Measurements from ENCODE around the gene PRG3. TPM values are rescaled to one million over a fixed set of nuclear protein-coding genes. Genes with fewer than 3 reads are reported as not detected.
A peak's percentile ranks its signal among the peaks of the same experiment; 100 is the strongest.

Gene PRG3
- total and polyA plus RNA-seq, 9 of the 15 experiments (the other 6 are each of a cell fraction or from before 2014, with no cell fraction given): 0.18 to 0.55 (median 0.38) TPM; not detected in 6

DNA sequence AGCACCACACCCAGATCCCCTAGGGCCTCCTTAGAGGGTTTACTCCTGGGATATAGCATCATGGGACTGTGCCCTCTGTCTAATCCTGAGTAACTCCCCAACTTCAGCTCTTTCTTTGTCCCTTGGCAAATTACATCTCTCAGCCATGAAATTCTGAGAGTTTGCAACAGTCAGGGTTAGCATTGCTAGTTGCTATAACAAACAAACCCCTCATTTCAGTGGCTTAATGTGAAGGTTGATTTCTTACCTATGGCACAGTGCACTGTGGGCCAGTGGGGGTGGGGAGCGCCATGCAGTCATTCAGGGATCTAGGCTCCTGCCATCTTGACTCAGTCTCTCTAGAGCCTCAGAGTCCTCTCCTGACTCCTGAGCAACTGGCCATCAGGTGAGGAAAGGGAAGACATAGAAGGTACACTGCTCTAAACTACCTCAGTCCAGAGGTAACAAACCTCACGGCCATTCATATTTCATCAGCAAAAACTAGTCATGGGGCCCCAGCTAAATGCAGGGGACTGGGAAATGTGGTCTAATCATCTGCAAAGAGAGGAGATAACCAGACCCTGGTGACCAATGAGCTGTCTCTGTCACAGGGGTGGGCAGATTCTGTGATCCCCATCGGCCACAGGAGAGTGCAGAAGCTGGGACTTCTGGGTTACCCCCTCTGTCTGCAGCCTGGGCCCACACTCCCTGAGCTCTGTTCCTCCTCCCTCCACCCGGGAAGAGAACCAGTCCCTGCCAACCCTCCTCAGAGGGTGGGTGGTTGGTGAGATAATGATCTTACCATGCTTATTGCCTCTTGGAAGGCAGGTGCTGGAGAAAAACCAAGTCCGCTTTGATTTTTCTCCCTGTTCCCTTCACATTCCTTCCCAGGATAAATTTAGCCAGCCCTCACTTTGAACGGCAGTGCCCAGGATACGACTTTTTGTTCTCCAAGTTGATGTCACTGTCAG is 17.5 kb downstream of the PRG3 start:
- no peak overlapping the region for H3K27ac ChIP-seq (ENCODE audit: extremely low read depth, low read depth, low read length)
- no peak for TF ChIP-seq THAP12 (CRISPR knock-in tag; IDR thresholded peaks at IDR 0.05)
- TF ChIP-seq RBM15 (IDR thresholded peaks at IDR 0.05; ENCODE audit: insufficient read depth, low read length): no peak
- TF ChIP-seq, protein P1, sequence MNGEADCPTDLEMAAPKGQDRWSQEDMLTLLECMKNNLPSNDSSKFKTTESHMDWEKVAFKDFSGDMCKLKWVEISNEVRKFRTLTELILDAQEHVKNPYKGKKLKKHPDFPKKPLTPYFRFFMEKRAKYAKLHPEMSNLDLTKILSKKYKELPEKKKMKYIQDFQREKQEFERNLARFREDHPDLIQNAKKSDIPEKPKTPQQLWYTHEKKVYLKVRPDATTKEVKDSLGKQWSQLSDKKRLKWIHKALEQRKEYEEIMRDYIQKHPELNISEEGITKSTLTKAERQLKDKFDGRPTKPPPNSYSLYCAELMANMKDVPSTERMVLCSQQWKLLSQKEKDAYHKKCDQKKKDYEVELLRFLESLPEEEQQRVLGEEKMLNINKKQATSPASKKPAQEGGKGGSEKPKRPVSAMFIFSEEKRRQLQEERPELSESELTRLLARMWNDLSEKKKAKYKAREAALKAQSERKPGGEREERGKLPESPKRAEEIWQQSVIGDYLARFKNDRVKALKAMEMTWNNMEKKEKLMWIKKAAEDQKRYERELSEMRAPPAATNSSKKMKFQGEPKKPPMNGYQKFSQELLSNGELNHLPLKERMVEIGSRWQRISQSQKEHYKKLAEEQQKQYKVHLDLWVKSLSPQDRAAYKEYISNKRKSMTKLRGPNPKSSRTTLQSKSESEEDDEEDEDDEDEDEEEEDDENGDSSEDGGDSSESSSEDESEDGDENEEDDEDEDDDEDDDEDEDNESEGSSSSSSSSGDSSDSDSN (IDR thresholded peaks at IDR 0.05; ENCODE audit: borderline replicate concordance in 1 of 2, low read depth in 2 of 2, low read length in 2 of 2): no peak
- TF ChIP-seq NFYB (IDR thresholded peaks at IDR 0.05; ENCODE audit: extremely low read depth, insufficient read length): peak; percentile 27
- TF ChIP-seq ZNF318 (IDR thresholded peaks at IDR 0.05; ENCODE audit: borderline replicate concordance in 1 of 2, low read depth in 1 of 2): no peak

More for the DNA sequence above, 17.5 kb downstream of the PRG3 start:
- BruUV-seq (replicated peaks): no TSS peak
- no peak for FAIRE-seq
- no peaks in the 10 kb centered on the region for H3K36me3 ChIP-seq (ENCODE audit: control insufficient read depth, insufficient read depth, low read length)
- POLR2A ChIA-PET: interaction anchor here (1.1 to 2.1 kb wide), 2 partner anchors 10 kb away, joined by 5 read pairs; no protein-coding TSS in a partner anchor
- CTCF ChIA-PET (ENCODE audit: low intra/inter-chr PET ratio): no interaction called here
- WGBS (ENCODE audit: insufficient coverage, low coverage, missing lambda C conversion rate): 28% methylated on average over 7 of the region's 7 CpGs
- H3K4me3 ChIP-seq: no peak overlapping the region
- H3K4me1 ChIP-seq (replicated peaks in 1 of 2; ENCODE audit: control insufficient read depth in 2 of 2, insufficient read depth in 2 of 2, low read length in 2 of 2): peaks cover 13 to 20% of the 10 kb centered on the region in 2 experiments
- no peak for ATAC-seq
- H3K79me2 ChIP-seq (ENCODE audit: control insufficient read depth, insufficient read depth, low read length): no peaks in the 10 kb centered on the region
- no peaks in the 10 kb centered on the region for H4K20me1 ChIP-seq (replicated peaks; ENCODE audit: control insufficient read depth, insufficient read depth, low read length)
- H3K9me3 ChIP-seq (replicated peaks; ENCODE audit: control insufficient read depth, insufficient read depth, low read depth, low read length): no peaks in the 10 kb centered on the region
- intact Hi-C loops (cut with micrococcal nuclease): no loop called here
- peak overlapping the region; percentile 12 for H3K4me2 ChIP-seq (ENCODE audit: insufficient read depth, low read length)
- in situ Hi-C loops (cut with MboI): no loop called here
- H3K9ac ChIP-seq (ENCODE audit: insufficient read depth in 1 of 2, low read depth in 2 of 2, low read length in 2 of 2): no peak overlapping the region
- DNase-seq (ENCODE audit: extremely low read depth in 1 of 4, low spot score in 3 of 4): no peak
- H3K9me1 ChIP-seq (ENCODE audit: control insufficient read depth, insufficient read depth, low read length): no peaks in the 10 kb centered on the region
- H3K27me3 ChIP-seq (ENCODE audit: control insufficient read depth in 2 of 2, insufficient read depth in 2 of 2, low read length in 2 of 2): no peaks in the 10 kb centered on the region
- H2AFZ ChIP-seq (ENCODE audit: low read depth, low read length): no peak overlapping the region

All from K562 (cell line).